H1 (cell line): ENCODE results near the gene MKRN1. TPM values are rescaled to one million over a fixed set of nuclear protein-coding genes. Genes with fewer than 3 reads are reported as not detected.

Experiments used
- CHD7 ChIP-seq: fragments of 300-600 bp; sonication (generic); IDR thresholded peaks from 2 replicates; pipeline ENCODE4 v1.7.1; 2012; ENCODE audit warnings: low read length, moderate library complexity, mild to moderate bottlenecking, inconsistent platforms; ENCODE audit not compliant: insufficient replicate concordance
- GTF2F1 ChIP-seq: IDR thresholded peaks from 2 replicates; pipeline ENCODE4 v1.6.1; 2012; ENCODE audit warnings: low read depth, low read length, improper control_type of control experiment, borderline replicate concordance
- RBBP5 ChIP-seq: IDR thresholded peaks from 2 replicates; pipeline ENCODE4 v1.7.1; 2012; ENCODE audit warnings: low read depth, mild to moderate bottlenecking, inconsistent platforms, low read length, moderate library complexity, borderline replicate concordance
- RFX5 ChIP-seq: IDR thresholded peaks from 2 replicates; pipeline ENCODE4 v1.6.1; 2011; ENCODE audit warnings: low read depth, low read length, improper control_type of control experiment, borderline replicate concordance
- TCF12 ChIP-seq: IDR thresholded peaks from 2 replicates; pipeline ENCODE4 v1.6.1; 2011; ENCODE audit warnings: low read depth, mild to moderate bottlenecking, low read length
- polyA plus RNA-seq, 7 experiments: library from polyadenylated mRNA; depleted of rRNA in 3 of 7; stranded (reverse) in 5 of 7; unstranded in 2 of 7; fragments of >200 nt in 5 of 7; fragments of 200-250 nt in 2 of 7; gene quantifications; 1 replicate in 5 of 7; 2 replicates in 1 of 7; 4 replicates in 1 of 7; pipeline versions ENCODE4 v1.2.1 to v1.2.3, GENCODE V29; 2011 to 2013; ENCODE audit warnings: missing spikeins in 2 of 7, mixed read lengths in 2 of 7
- total RNA-seq: library from RNA; stranded (reverse); fragmentation: NEBNext Ultra II Directional; extraction: Animal tissue kit (Norgen Biotek cat#: 25700); gene quantifications from 2 replicates; pipeline ENCODE4 v1.2.1, GENCODE V29; 2021

MKRN1 gene
- total and polyA plus RNA-seq, 2 of the 8 experiments (the other 6 are each of a cell fraction or from before 2014, with no cell fraction given): 46.2 to 99.6 TPM

- TF ChIP-seq CHD7: no peak
- TF ChIP-seq GTF2F1: no peak
- TF ChIP-seq TCF12: no peak
- no peak for TF ChIP-seq RBBP5
- no peak for TF ChIP-seq RFX5
Observed at GRCh38 chr7:140519007-140519399, 39.7 kb upstream of the MKRN1 start (continued).
